Fibroblast of lung (primary cell): ENCODE measurements around the gene CMTM6.

Experiments used
- CTCF ChIP-seq, 2 donors: IDR thresholded peaks in 1 of 2; conservative IDR thresholded peaks in 1 of 2; 1 replicate in 1 of 2; 2 replicates in 1 of 2; pipeline ENCODE4 v1.5.1; 2011 to 2012; ENCODE audit warnings: low read length in 2 of 2, control low read depth in 1 of 2, inconsistent platforms in 1 of 2, low read depth in 1 of 2, mild to moderate bottlenecking in 1 of 2
- EZH2 ChIP-seq: IDR thresholded peaks from 2 replicates; pipeline ENCODE4 v1.5.1; 2012; ENCODE audit warnings: low read length, control low read depth, mild to moderate bottlenecking; ENCODE audit errors: missing control alignments

GRCh38 chr3:32442766-32443165 is 59.9 kb downstream of the CMTM6 start:
- TF ChIP-seq CTCF (conservative IDR thresholded peaks at IDR 0.05 in 1 of 2, IDR thresholded peaks at IDR 0.05 in 1 of 2; ENCODE audit: low read depth in 1 of 2, low read length in 2 of 2) (no peak), EZH2 (no peak)
